G401.6 (cell line): Measurements from ENCODE around the gene RGS11.

Experiments used
- FAIRE-seq: peaks from 2 replicates; lab custom pipeline; 2012; peaks lifted over from hg19 to GRCh38; lab: Jason Lieb, UNC

RGS11 gene

GRCh38 chr16:229731-230281 lies 45.9 kb downstream of the RGS11 start:
- FAIRE-seq: no peak

GRCh38 chr16:228852-229730 lies 46.7 kb downstream of the RGS11 start, which contains the start of gene LUC7L:
TSS of gene LUC7L (minus strand) at chr16:229449. CDS start at chr16:229339, 110 bp downstream.
- FAIRE-seq: peak; percentile 50

GRCh38 chr16:228151-228851 lies 47.4 kb downstream of the RGS11 start:
- no peak for FAIRE-seq

GRCh38 chr16:220021-220420 lies 55.7 kb downstream of the RGS11 start:
- no peak for FAIRE-seq
